CD4-positive, alpha-beta T cell (primary cell): ENCODE results near the gene DBH. TPM values are rescaled to one million over a fixed set of nuclear protein-coding genes. Genes with fewer than 3 reads are reported as not detected.

ENCODE experiments used
- ATAC-seq: fragments of 200-7000 bp; cut with Tn5 transposase; one replicate; pipeline ENCODE4 v1.10.0; 2022; ENCODE audit warnings: mild to moderate bottlenecking; ENCODE audit not compliant: poor library complexity
- CTCF ChIA-PET: fragments of 350-600 bp; sonication (Branson Sonifier 250); formaldehyde crosslinking; loops from one replicate; lab custom pipeline; 2021; ENCODE audit warnings: antibody characterized with exemption, inconsistent platforms; lab: Charles Lee
- POLR2A ChIA-PET: fragments of 350-600 bp; sonication (Branson Sonifier 250); formaldehyde crosslinking; loops from one replicate; lab custom pipeline; 2021; ENCODE audit warnings: antibody characterized with exemption, inconsistent platforms; lab: Charles Lee
- DNase-seq, 14 experiments: peaks; one replicate each; pipeline ENCODE4 v3.0.0-alpha.2; 2013 to 2020; ENCODE audit warnings: mixed read lengths in 2 of 14
- H3K27ac ChIP-seq, 2 donors: one replicate each; pipeline versions ENCODE4 v1.5.1 to v1.7.0; 2013; ENCODE audit warnings: low read length in 2 of 2, low read depth in 1 of 2, mild to moderate bottlenecking in 1 of 2
- H3K27me3 ChIP-seq, 2 experiments: 1 replicate in 1 of 2; 2 replicates in 1 of 2; pipeline versions ENCODE4 v1.6.1 to v1.7.0; 2013; ENCODE audit warnings: low read length in 2 of 2, control low read depth in 1 of 2, mild to moderate bottlenecking in 1 of 2, moderate library complexity in 1 of 2; ENCODE audit not compliant: insufficient read depth in 2 of 2, control insufficient read depth in 1 of 2
- H3K36me3 ChIP-seq: one replicate; pipeline ENCODE4 v1.6.1; 2013; ENCODE audit warnings: low read length, control low read depth; ENCODE audit not compliant: insufficient read depth
- H3K4me1 ChIP-seq: one replicate; pipeline ENCODE4 v1.6.1; 2013; ENCODE audit warnings: low read length, control low read depth; ENCODE audit not compliant: insufficient read depth
- H3K4me3 ChIP-seq: one replicate; pipeline ENCODE4 v1.5.1; 2013; ENCODE audit warnings: mild to moderate bottlenecking, low read length, moderate library complexity
- H3K9me3 ChIP-seq, 2 experiments: 1 replicate in 1 of 2; 2 replicates in 1 of 2; pipeline versions ENCODE4 v1.6.1 to v1.7.0; 2013; ENCODE audit warnings: low read length in 2 of 2, mild to moderate bottlenecking in 2 of 2, control low read depth in 1 of 2, moderate library complexity in 1 of 2; ENCODE audit not compliant: control insufficient read depth in 1 of 2, insufficient read depth in 1 of 2
- H3K27ac Mint-ChIP-seq: one replicate; pipeline ENCODE4 v1.8.0; 2020; ENCODE audit warnings: mixed read lengths
- H3K27me3 Mint-ChIP-seq: one replicate; pipeline ENCODE4 v1.8.0; 2021; ENCODE audit warnings: mixed read lengths
- H3K36me3 Mint-ChIP-seq: one replicate; pipeline ENCODE4 v1.8.0; 2021; ENCODE audit warnings: low read depth, mixed read lengths
- H3K4me1 Mint-ChIP-seq: one replicate; pipeline ENCODE4 v1.8.0; 2021; ENCODE audit warnings: low read depth, mixed read lengths
- H3K4me3 Mint-ChIP-seq: one replicate; pipeline ENCODE4 v1.8.0; 2020; ENCODE audit warnings: mild to moderate bottlenecking, mixed read lengths
- H3K9me3 Mint-ChIP-seq: one replicate; pipeline ENCODE4 v1.8.0; 2020; ENCODE audit warnings: mixed read lengths
- CTCF ChIP-seq: fragments of 200-600 bp; IDR thresholded peaks from one replicate; pipeline ENCODE4 v1.8.0; 2022; ENCODE audit warnings: antibody characterized with exemption, mild to moderate bottlenecking
- intact Hi-C, 2 experiments: fragments of 100-400 bp; cut with DNase I in 1 of 2; cut with micrococcal nuclease in 1 of 2; formaldehyde crosslinking; loops; one replicate each; pipeline versions ENCODE4 v1.15.1 to v1.9.0; 2023 to 2025; cut with DNase I, micrococcal nuclease
- total RNA-seq, 174 experiments: library from RNA in 2 of 174; stranded (reverse) in 2 of 174; gene quantifications; one replicate each; pipeline ENCODE4 v1.2.3 and lab custom pipeline; 2021 to 2026

Gene DBH
- total RNA-seq, 2 experiments from 2014 or later, result 1.7 to 1.8 TPM

GRCh38 chr9:133684121-133684935, 48.2 kb downstream of the DBH start:
- H3K4me3 ChIP-seq, result peak overlapping the region; percentile 31
- H3K9me3 ChIP-seq, result no peaks in the 10 kb centered on the region
- intact Hi-C loops, result no loop called here
- ChIA-PET CTCF (interaction anchor here (0.9 to 2.6 kb wide), 3 partner anchors 18 to 58 kb away, joined by 4 to 20 read pairs (median 4); no protein-coding TSS in a partner anchor), POLR2A (interaction anchor here (0.8 to 4.3 kb wide), 12 partner anchors 8 to 381 kb away, joined by 3 to 104 read pairs (median 4); partner anchors contain the start of gene SARDH)
- no peaks in the 10 kb centered on the region for H3K27me3 ChIP-seq
- Mint-ChIP-seq H3K27ac (peak overlapping the region; percentile 98), H3K36me3 (peaks cover 27% of the 10 kb centered on the region), H3K4me3 (peak overlapping the region; percentile 84), H3K9me3 (no peaks in the 10 kb centered on the region), H3K27me3 (no peaks in the 10 kb centered on the region), H3K4me1 (peaks cover 36% of the 10 kb centered on the region)
- peaks cover 8% of the 10 kb centered on the region for H3K36me3 ChIP-seq
- ATAC-seq, result peak; percentile 28
- peaks cover 51% of the 10 kb centered on the region for H3K4me1 ChIP-seq
- H3K27ac ChIP-seq, result peak overlapping the region; percentile 90 to 96
- peak in 4 of 14 experiments; percentile 29 to 57 (median 46) for DNase-seq
- TF ChIP-seq CTCF, result no peak

DNA sequence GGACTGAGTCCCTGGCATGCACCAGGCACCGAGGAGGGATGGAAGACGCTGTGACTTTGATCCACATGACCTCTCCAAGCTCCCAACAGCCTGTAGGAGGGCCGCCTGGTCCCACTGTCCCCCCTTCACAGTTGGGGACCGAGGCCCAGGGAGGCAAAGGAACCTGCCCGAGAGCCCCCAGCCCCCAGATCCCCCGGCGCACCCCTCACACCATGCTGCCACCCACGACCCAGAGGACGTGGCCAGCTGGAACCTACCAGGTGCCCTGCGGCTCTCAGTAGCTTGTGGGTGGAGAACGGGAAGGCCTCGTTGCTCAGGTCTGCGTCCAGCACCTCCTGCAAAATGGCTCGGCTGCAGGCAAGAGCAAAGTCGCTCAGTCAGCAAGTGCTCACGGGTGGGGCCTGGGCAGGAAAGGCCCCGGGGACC, 48.8 kb downstream of the DBH start:
- H3K9me3 ChIP-seq, result no peaks in the 10 kb centered on the region
- Mint-ChIP-seq H3K4me1 (peaks cover 36% of the 10 kb centered on the region), H3K4me3 (no peak overlapping the region), H3K36me3 (peaks cover 33% of the 10 kb centered on the region), H3K9me3 (no peaks in the 10 kb centered on the region), H3K27me3 (no peaks in the 10 kb centered on the region), H3K27ac (peak overlapping the region; percentile 98)
- peaks cover 51% of the 10 kb centered on the region for H3K4me1 ChIP-seq
- CTCF ChIA-PET, result interaction anchor here (2.6 kb wide), 1 partner anchor 17 kb away, joined by 20 read pairs; no protein-coding TSS in a partner anchor
- intact Hi-C loops, result no loop called here
- H3K27me3 ChIP-seq, result no peaks in the 10 kb centered on the region
- no peak for DNase-seq
- H3K36me3 ChIP-seq, result peaks cover 7% of the 10 kb centered on the region
- H3K27ac ChIP-seq, result peak overlapping the region; percentile 90 to 96
- ATAC-seq, result no peak
- no peak for TF ChIP-seq CTCF
- no peak overlapping the region for H3K4me3 ChIP-seq
- POLR2A ChIA-PET, result interaction anchor here (0.8 to 4.3 kb wide), 3 partner anchors 11 to 24 kb away, joined by 3 to 104 read pairs (median 12); no protein-coding TSS in a partner anchor

- Histone ChIP-seq H3K27me3 (no peaks in the 10 kb centered on the region), H3K4me1 (peaks cover 50% of the 10 kb centered on the region), H3K36me3 (peaks cover 10% of the 10 kb centered on the region), H3K27ac (peak overlapping the region in 1 of 2 donors; percentile 96), H3K4me3 (no peak overlapping the region), H3K9me3 (no peaks in the 10 kb centered on the region)
- Mint-ChIP-seq H3K36me3 (peaks cover 35% of the 10 kb centered on the region), H3K9me3 (no peaks in the 10 kb centered on the region), H3K27me3 (no peaks in the 10 kb centered on the region), H3K27ac (peak overlapping the region; percentile 98), H3K4me3 (no peak overlapping the region), H3K4me1 (peaks cover 36% of the 10 kb centered on the region)
- TF ChIP-seq CTCF, result no peak
- DNase-seq (no peak), ATAC-seq (no peak)
- ChIA-PET POLR2A (interaction anchor here (4.3 kb wide), 1 partner anchor 16 kb away, joined by 104 read pairs; no protein-coding TSS in a partner anchor), CTCF (no interaction called here)
- intact Hi-C loops, result no loop called here
These were observed 49.8 kb downstream of the DBH start for GRCh38 chr9:133685653-133686609.
